Left renal pelvis (tissue), 4 donors: ENCODE results near the gene DUSP19. TPM values are rescaled to one million over a fixed set of nuclear protein-coding genes. Genes with fewer than 3 reads are reported as not detected.
A peak's percentile ranks its signal among the peaks of the same experiment; 100 is the strongest.

Experiments
- DNase-seq, 4 donors: peaks; one replicate each; pipeline ENCODE4 v3.0.0-alpha.2; 2013; ENCODE audit warnings: low read depth in 4 of 4, low spot score in 3 of 4
- polyA plus RNA-seq, 4 donors: library from polyadenylated mRNA; unstranded; fragments of 120-200 nt; gene quantifications; one replicate each; pipeline ENCODE4 v1.2.1, GENCODE V29; 2013; ENCODE audit not compliant: insufficient read length in 4 of 4

The DUSP19 gene
- polyA plus RNA-seq, 4 donors = 4.0 to 6.8 (median 5.2) TPM

GRCh38 chr2:183063083-183063482, 15.5 kb upstream of the DUSP19 start:
- no peak for DNase-seq

- DNase-seq = no peak
Measured at GRCh38 chr2:183068561-183068960, 10.0 kb upstream of the DUSP19 start.

GRCh38 chr2:183069174-183069573, 9.4 kb upstream of the DUSP19 start:
- no peak for DNase-seq

- peak in 1 of 4 donors; percentile 6 for DNase-seq
Measured at GRCh38 chr2:183070942-183071844, 7.4 kb upstream of the DUSP19 start.

GRCh38 chr2:183072177-183072576, 6.4 kb upstream of the DUSP19 start:
- no peak for DNase-seq

- DNase-seq = no peak
Measured at GRCh38 chr2:183078163-183078463, 434 bp upstream of the DUSP19 start.

- DNase-seq = peak in 2 of 4 donors; percentile 1
Measured at GRCh38 chr2:183079139-183079775, 710 bp downstream of the DUSP19 start.

- no peak for DNase-seq
Measured at GRCh38 chr2:183081911-183082310, 3.4 kb downstream of the DUSP19 start.

- no peak for DNase-seq
Measured at GRCh38 chr2:183088061-183088460, 9.5 kb downstream of the DUSP19 start.

GRCh38 chr2:183089192-183089851, 10.8 kb downstream of the DUSP19 start:
- DNase-seq = no peak

GRCh38 chr2:183091318-183091953, 12.9 kb downstream of the DUSP19 start:
- no peak for DNase-seq

GRCh38 chr2:183091954-183092345, 13.4 kb downstream of the DUSP19 start:
- DNase-seq = no peak

GRCh38 chr2:183093857-183094657, 15.5 kb downstream of the DUSP19 start:
- no peak for DNase-seq

- DNase-seq = no peak
Measured at GRCh38 chr2:183105402-183106134, 27.0 kb downstream of the DUSP19 start.

- no peak for DNase-seq
Measured at GRCh38 chr2:183112577-183112976, 34.0 kb downstream of the DUSP19 start.

GRCh38 chr2:183113630-183114029, 35.1 kb downstream of the DUSP19 start:
- no peak for DNase-seq

- DNase-seq = no peak
Measured at GRCh38 chr2:183117226-183117625, 38.7 kb downstream of the DUSP19 start.

- DNase-seq = peak in 1 of 4 donors; percentile 10
Measured at GRCh38 chr2:183123117-183123958, 44.8 kb downstream of the DUSP19 start.

GRCh38 chr2:183123959-183124221, 45.3 kb downstream of the DUSP19 start:
- no peak for DNase-seq
